ENCODE data around the gene CTNND2. TPM values are rescaled to one million over a fixed set of nuclear protein-coding genes. Genes with fewer than 3 reads are reported as not detected.

Gene CTNND2
- total RNA-seq, 1 experiment from 2014 or later: not detected

DNA sequence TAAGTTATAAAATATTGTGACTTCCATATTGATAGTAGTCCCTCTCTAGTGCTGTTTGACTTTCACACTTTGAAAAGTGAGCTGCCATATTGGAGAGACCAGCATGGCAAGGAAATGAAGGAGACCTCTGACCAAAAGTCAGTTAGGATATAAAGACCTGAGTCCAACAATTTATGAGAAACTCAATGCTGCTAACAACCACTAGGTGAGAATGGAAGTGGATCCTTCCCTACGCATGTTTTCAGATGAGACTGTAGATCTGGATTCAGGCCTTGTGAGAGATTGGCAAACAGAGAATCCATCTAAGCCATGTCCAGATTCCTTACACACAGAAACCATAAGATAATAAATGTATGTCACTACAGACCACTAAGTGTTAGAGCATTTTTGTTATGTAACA is 81.6 kb downstream of the CTNND2 start:
- Mint-ChIP-seq H3K36me3 (ENCODE audit: insufficient read depth, unreplicated experiment) (no peaks in the 10 kb centered on the region), H3K4me3 (ENCODE audit: unreplicated experiment) (no peak overlapping the region), H3K27ac (ENCODE audit: low read depth, unreplicated experiment) (no peak overlapping the region), H3K27me3 (ENCODE audit: insufficient read depth, unreplicated experiment) (peaks cover 3% of the 10 kb centered on the region), H3K4me1 (ENCODE audit: insufficient read depth, unreplicated experiment) (no peaks in the 10 kb centered on the region), H3K9me3 (ENCODE audit: unreplicated experiment) (no peaks in the 10 kb centered on the region)
- ChIA-PET POLR2A (no interaction called here), CTCF (no interaction called here)
- DNase-seq (ENCODE audit: unreplicated experiment): no peak
- no TSS peak for BruUV-seq (replicated peaks)
- TF ChIP-seq, protein P1, sequence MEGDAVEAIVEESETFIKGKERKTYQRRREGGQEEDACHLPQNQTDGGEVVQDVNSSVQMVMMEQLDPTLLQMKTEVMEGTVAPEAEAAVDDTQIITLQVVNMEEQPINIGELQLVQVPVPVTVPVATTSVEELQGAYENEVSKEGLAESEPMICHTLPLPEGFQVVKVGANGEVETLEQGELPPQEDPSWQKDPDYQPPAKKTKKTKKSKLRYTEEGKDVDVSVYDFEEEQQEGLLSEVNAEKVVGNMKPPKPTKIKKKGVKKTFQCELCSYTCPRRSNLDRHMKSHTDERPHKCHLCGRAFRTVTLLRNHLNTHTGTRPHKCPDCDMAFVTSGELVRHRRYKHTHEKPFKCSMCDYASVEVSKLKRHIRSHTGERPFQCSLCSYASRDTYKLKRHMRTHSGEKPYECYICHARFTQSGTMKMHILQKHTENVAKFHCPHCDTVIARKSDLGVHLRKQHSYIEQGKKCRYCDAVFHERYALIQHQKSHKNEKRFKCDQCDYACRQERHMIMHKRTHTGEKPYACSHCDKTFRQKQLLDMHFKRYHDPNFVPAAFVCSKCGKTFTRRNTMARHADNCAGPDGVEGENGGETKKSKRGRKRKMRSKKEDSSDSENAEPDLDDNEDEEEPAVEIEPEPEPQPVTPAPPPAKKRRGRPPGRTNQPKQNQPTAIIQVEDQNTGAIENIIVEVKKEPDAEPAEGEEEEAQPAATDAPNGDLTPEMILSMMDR (IDR thresholded peaks at IDR 0.05; ENCODE audit: unreplicated experiment): no peak
- intact Hi-C loops (cut with micrococcal nuclease): no loop called here

DNA sequence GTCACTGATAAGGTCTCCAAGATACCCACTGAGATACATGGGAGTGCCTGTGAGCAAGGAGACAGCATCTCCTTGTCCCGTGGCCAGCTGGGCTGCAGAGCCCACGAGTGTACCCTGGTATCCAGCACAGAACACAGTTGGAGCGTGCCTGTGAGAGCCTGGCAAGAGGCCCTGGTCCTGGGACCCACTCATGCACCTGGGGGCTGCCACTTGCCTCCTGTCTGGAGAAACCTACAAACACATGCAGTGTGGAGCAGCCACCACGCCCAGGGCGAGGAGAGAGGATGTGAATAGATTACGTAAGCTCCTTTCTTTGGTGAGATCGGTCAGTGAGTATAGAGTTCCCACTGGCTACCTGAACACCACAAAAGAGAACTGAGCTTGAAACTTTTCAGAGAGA is 88.3 kb downstream of the CTNND2 start:
- TF ChIP-seq, protein P1 (IDR thresholded peaks at IDR 0.05; ENCODE audit: unreplicated experiment): no peak
- intact Hi-C loops (cut with micrococcal nuclease): no loop called here
- ChIA-PET CTCF (interaction anchor here (0.6 kb wide), 1 partner anchor 1635 kb away, joined by 3 read pairs; no protein-coding TSS in a partner anchor), POLR2A (no interaction called here)
- peaks cover 4% of the 10 kb centered on the region for H3K4me1 Mint-ChIP-seq (ENCODE audit: insufficient read depth, unreplicated experiment)
- no peaks in the 10 kb centered on the region for H3K9me3 Mint-ChIP-seq (ENCODE audit: unreplicated experiment)
- DNase-seq (ENCODE audit: unreplicated experiment): no peak
- peaks cover 11% of the 10 kb centered on the region for H3K27me3 Mint-ChIP-seq (ENCODE audit: insufficient read depth, unreplicated experiment)
- BruUV-seq (replicated peaks): no TSS peak
- no peak overlapping the region for H3K27ac Mint-ChIP-seq (ENCODE audit: low read depth, unreplicated experiment)
- H3K4me3 Mint-ChIP-seq (ENCODE audit: unreplicated experiment): no peak overlapping the region
- H3K36me3 Mint-ChIP-seq (ENCODE audit: insufficient read depth, unreplicated experiment): no peaks in the 10 kb centered on the region

DNA sequence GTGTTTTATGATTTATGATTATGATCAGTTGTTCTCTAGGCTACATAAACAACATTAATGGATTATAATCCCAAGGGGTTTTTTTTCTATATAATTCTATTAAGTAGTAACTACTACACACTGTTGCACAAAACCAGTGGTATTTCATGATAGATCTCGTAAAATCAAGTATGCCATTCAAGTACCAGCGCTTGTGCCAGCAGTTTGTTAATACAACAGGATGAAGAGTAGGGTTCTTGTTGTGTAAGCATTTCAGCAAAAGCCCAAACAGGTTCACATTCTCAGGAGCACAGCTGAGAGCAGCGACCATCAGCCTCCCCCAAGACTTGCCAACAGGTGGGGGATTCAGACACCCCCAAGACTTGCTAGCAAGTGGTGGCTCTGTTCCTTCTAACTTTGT is 88.8 kb downstream of the CTNND2 start:
- CTCF ChIA-PET: no interaction called here
- DNase-seq (ENCODE audit: unreplicated experiment): no peak
- TF ChIP-seq, protein P1 (IDR thresholded peaks at IDR 0.05; ENCODE audit: unreplicated experiment): no peak
- H3K4me1 Mint-ChIP-seq (ENCODE audit: insufficient read depth, unreplicated experiment): peaks cover 4% of the 10 kb centered on the region
- H3K9me3 Mint-ChIP-seq (ENCODE audit: unreplicated experiment): no peaks in the 10 kb centered on the region
- no peaks in the 10 kb centered on the region for H3K36me3 Mint-ChIP-seq (ENCODE audit: insufficient read depth, unreplicated experiment)
- BruUV-seq (replicated peaks): no TSS peak
- H3K27me3 Mint-ChIP-seq (ENCODE audit: insufficient read depth, unreplicated experiment): peaks cover 11% of the 10 kb centered on the region
- POLR2A ChIA-PET: no interaction called here
- H3K27ac Mint-ChIP-seq (ENCODE audit: low read depth, unreplicated experiment): no peak overlapping the region
- no peak overlapping the region for H3K4me3 Mint-ChIP-seq (ENCODE audit: unreplicated experiment)
- intact Hi-C loops (cut with micrococcal nuclease): no loop called here

DNA sequence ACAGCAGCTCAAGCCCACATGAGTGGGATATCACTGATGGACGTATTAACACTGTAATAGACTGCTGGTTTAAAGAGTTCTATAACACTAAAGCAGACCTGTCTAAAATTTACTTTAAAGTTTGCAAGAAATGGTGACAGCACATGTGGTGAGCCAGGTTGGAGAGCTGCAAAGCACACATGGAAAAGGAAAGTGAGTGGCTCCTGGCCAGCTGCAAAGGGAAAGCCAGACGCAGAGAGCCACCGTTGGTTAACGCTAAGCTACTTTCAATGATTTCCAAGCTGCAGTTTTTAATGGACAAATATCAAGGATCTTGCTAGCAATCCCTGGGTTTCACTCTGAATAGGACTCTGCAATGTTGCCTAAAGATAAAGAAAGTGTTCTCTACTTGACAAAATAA is 89.9 kb downstream of the CTNND2 start:
- TF ChIP-seq, protein P1 (IDR thresholded peaks at IDR 0.05; ENCODE audit: unreplicated experiment): no peak
- no peaks in the 10 kb centered on the region for H3K9me3 Mint-ChIP-seq (ENCODE audit: unreplicated experiment)
- H3K27me3 Mint-ChIP-seq (ENCODE audit: insufficient read depth, unreplicated experiment): peaks cover 11% of the 10 kb centered on the region
- H3K4me3 Mint-ChIP-seq (ENCODE audit: unreplicated experiment): no peak overlapping the region
- no peak overlapping the region for H3K27ac Mint-ChIP-seq (ENCODE audit: low read depth, unreplicated experiment)
- ChIA-PET POLR2A (no interaction called here), CTCF (no interaction called here)
- no TSS peak for BruUV-seq (replicated peaks)
- H3K4me1 Mint-ChIP-seq (ENCODE audit: insufficient read depth, unreplicated experiment): peaks cover 4% of the 10 kb centered on the region
- no peak for DNase-seq (ENCODE audit: unreplicated experiment)
- intact Hi-C loops (cut with micrococcal nuclease): no loop called here
- no peaks in the 10 kb centered on the region for H3K36me3 Mint-ChIP-seq (ENCODE audit: insufficient read depth, unreplicated experiment)

Measured in MCF 10A (cell line).